Glomerular visceral epithelial cell (primary cell): ENCODE measurements around the gene TMED5.
"Not testable (repeated sequence)": the region's sequence is repeated elsewhere in the genome, so short reads cannot be mapped to it uniquely, and the experiment has no call there.

Source experiments
- DNase-seq: peaks from one replicate; pipeline ENCODE4 v3.0.0-alpha.2; 2016; ENCODE audit errors: extremely low spot score

Gene TMED5

DNA sequence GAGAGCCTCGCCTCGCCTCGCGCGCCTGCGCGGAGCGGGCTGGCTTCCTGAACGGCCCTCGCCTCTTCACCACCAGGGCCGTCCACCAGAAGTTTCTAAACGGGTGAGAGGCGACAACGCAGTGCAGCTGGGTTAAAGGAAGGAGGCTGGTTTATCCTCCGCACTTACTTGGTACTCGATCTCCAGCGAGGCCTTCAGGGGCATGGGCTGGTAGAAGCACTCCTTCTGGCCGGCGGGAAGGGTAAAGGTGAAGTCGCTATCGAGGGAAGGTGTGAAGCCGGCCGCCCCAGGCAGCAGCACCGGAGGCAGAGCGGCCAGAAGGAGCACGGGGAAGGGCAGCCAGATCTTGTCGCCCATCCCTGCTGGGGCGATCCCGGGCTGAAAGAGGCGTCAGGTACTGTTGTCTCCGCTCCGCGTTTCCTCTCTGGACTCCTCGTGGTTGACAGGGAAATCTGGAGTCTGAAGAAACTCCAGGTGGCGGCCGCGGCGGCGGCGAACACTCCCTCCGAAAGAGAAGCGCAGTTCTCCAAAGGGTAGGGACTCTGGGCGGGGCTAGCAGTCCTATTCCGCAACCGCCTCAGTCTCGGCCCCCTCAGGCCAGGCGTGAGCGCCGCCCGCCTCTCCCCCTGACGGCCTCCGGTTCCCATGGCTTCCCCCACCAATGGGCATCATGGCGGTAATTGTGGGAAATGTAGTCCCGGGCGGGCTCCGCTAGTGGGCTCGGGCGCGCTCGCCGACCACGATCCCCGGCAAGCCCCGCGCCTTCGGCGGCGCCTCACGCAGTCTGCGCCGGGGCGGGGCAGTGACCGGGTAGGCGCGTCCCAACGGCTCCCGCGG is at the start of gene TMED5:
TSS of gene TMED5 (minus strand) at position 528 of the 837 bp plus-strand sequence. CDS start at position 357, 171 bp downstream.
- DNase-seq: peak; percentile 99

GRCh38 chr1:93223023-93223675 is 42.9 kb upstream of the TMED5 start:
- no peak for DNase-seq

DNA sequence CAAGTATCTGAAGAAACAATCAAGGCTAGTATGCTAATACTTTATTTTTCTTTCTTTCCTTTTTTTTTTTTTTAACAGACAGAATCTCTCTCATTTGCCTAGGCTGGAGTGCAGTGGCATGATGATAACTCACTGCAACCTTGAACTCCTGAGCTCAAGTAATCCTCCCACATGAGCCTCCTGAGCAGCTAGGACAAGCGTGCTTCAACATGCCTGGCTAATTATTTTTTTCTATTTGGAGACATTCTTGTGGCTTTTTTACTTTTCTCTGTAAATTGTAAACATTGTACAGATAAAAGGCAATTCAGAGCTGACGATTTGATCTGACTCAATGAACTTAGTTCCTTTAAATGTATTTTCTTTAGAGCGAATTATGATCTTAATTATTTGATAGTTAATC is 41.7 kb upstream of the TMED5 start:
- DNase-seq: no peak

DNA sequence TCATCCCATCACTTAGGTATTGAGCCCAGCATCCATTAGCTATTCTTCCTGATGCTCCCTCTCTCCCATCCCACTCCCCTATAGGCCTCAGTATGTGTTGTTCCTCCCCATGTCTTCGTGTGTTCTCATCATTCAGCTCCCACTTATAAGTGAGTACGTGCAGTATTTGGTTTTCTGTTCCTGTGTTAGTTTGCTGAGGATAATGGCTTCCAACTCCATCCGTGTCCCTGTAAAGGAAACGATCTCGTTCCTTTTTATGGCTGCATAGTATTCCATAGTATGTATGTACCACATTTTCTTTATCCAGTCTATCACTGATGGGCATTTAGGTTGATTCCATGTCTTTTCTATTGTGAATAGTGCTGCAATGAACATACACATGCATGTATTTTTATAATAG is 40.5 kb upstream of the TMED5 start:
- not testable (repeated sequence) for DNase-seq

DNA sequence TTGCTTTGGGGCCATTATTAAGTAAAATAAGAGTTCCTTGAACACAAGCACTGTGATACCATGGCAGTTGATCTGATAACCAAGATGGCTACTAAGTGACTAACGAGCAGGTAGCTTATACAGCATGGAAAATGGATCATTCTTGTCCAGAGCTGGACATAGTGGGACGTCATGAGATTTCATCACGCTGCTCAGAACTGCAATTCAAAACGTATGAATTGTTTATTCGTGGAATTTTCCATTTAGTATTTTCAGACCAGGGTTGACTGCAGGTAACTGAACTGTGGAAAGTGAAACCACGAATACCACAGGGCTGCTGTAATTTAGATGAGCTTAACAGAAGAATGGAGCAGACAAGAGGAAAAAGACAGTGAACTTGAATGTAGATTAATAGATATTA is 39.2 kb upstream of the TMED5 start:
- DNase-seq: peak; percentile 39

DNA sequence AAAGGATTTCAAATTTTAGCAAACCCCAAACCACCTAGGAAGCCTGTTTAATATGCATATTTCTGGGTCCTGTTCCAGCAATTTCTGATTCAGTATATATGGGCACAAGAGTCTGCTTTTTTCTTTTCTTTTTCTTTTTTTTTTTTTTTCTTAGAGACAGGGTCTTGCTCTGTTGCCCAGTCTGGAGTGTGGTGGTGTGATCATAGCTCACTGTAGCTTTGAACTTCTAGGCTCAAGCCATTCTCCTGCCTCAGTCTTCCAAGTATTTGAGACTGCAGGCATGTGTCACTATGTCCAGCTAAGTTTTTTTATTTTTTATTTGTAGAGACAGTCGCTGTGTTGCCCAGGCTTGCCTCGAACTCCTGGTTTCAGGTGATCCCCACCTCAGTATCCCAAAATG is 35.1 kb upstream of the TMED5 start:
- DNase-seq: no peak

GRCh38 chr1:93207211-93207610 is 27.0 kb upstream of the TMED5 start:
- no peak for DNase-seq

GRCh38 chr1:93206567-93206954 is 26.3 kb upstream of the TMED5 start:
- DNase-seq: no peak

DNA sequence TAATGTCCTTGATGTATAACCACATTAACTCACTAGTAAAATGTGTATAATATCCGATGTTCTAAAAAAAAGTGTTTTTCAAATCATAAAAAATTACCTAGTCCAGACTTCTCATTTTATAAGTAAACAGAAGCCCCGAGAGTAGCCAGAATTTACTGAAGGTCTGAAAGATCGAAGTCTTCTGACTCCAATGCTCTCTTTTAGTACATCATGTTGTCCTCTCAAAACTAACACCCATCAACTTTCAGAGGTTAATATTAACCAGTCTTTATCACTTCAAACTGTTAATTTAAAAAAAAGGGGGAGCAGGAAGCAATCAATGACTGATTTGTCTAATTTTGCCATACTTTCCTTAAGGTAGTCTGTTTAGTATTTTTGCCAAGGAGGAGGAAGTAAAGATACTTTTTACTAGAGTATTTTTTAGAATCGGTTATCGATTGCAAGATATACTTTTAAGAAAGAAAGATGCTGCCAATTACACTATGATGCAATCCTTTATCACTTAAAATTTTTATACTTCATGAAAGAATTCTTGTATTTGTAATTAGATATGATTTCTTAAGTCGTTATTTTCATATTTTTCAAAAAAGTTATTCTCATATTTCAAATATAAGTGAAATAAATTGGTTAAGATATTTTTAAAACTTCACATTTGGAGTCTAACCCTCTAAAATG is 25.8 kb upstream of the TMED5 start:
- no peak for DNase-seq

DNA sequence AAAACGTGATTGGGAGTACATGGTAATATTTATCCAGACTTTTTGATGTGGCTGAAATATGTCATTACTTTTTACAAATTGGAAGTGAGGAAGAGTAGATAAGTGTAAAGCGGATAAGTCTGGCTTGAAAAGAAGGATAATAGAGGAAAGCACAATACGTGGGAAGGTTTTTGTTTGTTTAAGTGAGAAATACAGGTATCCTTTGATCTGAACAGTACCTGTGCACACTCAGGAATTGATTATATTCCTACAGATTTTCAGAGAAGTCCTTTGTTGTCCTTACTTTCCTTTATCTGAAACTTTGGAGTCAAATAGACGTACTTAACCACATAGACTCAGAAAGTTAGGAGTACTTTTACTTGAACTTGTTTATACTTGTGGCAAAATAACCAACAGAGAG is 20.5 kb upstream of the TMED5 start:
- DNase-seq: no peak

- no peak for DNase-seq
These were observed 19.9 kb upstream of the TMED5 start for GRCh38 chr1:93200086-93200620.

DNA sequence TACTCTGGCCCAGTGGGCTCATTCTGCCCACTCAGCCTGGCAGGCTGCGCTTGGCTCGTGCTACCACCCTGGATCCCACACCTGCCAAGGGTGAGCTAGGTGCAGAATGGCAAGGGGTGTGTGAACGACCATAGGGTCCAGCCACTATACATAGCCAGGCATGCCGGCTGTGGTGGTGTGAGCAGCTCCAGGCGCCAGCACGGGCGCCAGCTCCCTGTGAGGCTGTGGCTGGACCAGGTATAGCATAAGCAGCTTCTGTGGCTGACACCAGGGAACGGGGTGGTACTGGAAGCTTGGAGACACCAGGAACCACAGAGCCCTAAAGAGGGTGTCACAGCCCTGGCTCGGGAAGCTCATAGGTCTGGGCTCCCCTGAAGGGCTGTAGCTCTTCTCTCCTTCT is 18.9 kb upstream of the TMED5 start:
- no peak for DNase-seq

GRCh38 chr1:93196591-93196990 is 16.4 kb upstream of the TMED5 start:
- DNase-seq: peak; percentile 9

- no peak for DNase-seq
These were observed 14.2 kb upstream of the TMED5 start for GRCh38 chr1:93194231-93194990.

DNA sequence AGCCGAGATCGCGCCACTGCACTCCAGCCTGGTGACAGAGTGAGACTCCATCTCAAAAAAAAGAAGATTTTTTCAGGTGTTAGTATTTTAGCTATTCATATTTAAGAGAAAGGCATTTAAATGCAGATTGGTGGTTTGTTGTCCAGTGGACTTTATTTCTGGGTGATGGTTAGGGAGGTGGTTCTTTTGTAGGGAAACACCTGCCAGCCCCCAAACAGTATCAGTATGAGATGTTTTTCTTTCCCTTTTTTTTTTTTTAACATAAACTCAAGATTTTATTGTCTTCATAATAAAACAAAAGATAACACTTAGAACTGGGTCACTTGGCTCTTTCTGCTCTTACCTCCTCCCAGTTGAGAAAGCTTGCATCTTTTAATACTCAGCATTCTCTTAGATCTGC is 10.2 kb upstream of the TMED5 start:
- no peak for DNase-seq

GRCh38 chr1:93186667-93187066 is 6.5 kb upstream of the TMED5 start:
- no peak for DNase-seq

GRCh38 chr1:93180723-93181613 is 755 bp upstream of the TMED5 start, which contains the start of gene CCDC18:
TSS of gene CCDC18 (plus strand) at chr1:93180724. CDS start at chr1:93183362, 2,638 bp downstream.
- DNase-seq: peak; percentile 68

GRCh38 chr1:93178418-93178817 is 1.8 kb downstream of the TMED5 start:
- peak; percentile 18 for DNase-seq

- DNase-seq: peak; percentile 25
These were observed 2.2 kb downstream of the TMED5 start for GRCh38 chr1:93177991-93178390.

DNA sequence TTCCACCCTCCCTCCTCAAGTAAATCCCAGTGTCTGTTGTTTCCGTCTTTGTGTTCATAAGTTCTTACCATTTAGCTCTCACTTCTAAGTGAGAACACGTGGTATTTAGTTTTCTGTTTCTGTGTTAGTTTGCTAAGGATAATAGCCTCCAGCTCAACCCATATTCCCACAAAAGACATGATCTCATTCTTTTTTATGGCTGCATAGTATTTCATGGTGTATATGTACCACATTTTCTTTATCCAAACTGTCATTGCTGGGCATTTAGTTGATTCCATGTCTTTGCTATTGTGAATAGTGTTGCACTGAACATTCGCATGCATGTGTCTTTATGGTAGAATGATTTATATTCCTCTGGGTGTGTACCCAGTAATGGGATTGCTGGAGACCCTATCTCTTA is 5.6 kb downstream of the TMED5 start:
- DNase-seq: not testable (repeated sequence)

GRCh38 chr1:93172778-93173177 is 7.4 kb downstream of the TMED5 start:
- DNase-seq: peak; percentile 21
